ENCODE results near the gene PGP. TPM values are rescaled to one million over a fixed set of nuclear protein-coding genes. Genes with fewer than 3 reads are reported as not detected.

PGP gene
- total RNA-seq, 2 experiments from 2014 or later: 8.1 to 8.5 TPM

DNA sequence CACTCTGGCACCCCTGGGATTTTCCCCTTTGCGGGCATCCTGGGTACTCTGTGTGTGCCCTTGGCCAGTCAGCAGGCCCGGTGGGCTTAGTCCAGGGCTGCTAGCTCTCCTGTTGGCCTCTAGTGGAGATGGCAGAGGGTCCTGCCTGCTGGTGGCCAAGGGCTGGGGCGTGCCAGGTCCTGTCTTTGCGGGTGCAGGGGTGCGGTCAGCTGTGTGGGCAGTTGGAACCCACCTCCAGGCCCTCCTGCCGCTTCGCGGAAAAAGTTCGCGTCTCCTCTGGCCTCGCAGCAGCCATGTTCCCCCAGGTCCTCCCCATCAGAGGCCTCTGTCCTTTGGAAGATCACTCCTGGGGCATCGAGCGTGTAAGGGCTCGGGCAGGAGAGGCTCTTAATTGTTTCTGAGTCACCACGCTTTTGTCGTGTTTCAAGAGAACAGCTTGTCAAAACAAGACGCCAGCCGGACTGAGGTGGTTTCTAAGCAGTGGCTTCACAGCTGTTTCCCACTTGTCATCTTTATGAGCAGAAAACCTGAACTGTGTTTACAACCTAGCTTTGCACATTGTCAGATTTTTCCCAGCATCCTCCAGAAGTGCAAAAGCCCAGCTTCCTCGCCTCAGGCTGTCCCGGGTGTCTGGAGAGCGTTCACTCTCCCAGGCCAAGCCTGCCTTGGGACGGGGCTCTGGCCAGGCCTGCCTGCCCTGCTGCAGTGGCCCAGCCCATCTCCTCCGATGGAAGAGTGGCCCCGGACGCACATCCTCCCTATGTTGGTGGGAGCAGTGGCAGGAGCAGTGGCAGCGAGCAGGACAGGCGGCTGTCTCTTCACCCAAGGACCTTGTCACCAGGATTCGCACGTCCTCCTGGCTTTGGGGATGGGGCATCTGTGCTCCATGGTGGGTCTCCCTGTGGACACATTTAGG lies 16.6 kb upstream of the PGP start:
- TF ChIP-seq, protein P1, sequence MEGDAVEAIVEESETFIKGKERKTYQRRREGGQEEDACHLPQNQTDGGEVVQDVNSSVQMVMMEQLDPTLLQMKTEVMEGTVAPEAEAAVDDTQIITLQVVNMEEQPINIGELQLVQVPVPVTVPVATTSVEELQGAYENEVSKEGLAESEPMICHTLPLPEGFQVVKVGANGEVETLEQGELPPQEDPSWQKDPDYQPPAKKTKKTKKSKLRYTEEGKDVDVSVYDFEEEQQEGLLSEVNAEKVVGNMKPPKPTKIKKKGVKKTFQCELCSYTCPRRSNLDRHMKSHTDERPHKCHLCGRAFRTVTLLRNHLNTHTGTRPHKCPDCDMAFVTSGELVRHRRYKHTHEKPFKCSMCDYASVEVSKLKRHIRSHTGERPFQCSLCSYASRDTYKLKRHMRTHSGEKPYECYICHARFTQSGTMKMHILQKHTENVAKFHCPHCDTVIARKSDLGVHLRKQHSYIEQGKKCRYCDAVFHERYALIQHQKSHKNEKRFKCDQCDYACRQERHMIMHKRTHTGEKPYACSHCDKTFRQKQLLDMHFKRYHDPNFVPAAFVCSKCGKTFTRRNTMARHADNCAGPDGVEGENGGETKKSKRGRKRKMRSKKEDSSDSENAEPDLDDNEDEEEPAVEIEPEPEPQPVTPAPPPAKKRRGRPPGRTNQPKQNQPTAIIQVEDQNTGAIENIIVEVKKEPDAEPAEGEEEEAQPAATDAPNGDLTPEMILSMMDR (IDR thresholded peaks at IDR 0.05): no peak
- Mint-ChIP-seq H3K9me3 (no peaks in the 10 kb centered on the region), H3K4me3 (no peak overlapping the region), H3K4me1 (ENCODE audit: low read depth) (peaks cover under 1% of the 10 kb centered on the region), H3K36me3 (ENCODE audit: low read depth) (peaks cover 30% of the 10 kb centered on the region), H3K27me3 (peaks cover 4% of the 10 kb centered on the region), H3K27ac (no peak overlapping the region)
- Histone ChIP-seq H3K4me3 (ENCODE audit: low read length) (no peak overlapping the region), H3K27ac (ENCODE audit: low read depth in 1 of 2, low read length in 2 of 2) (no peak overlapping the region), H3K4me1 (ENCODE audit: insufficient read depth, low read length) (peaks cover 2% of the 10 kb centered on the region), H3K27me3 (ENCODE audit: control insufficient read depth in 1 of 2, insufficient read depth in 2 of 2, low read length in 2 of 2) (peaks cover 0 to 4% of the 10 kb centered on the region in 2 experiments), H3K9me3 (ENCODE audit: control insufficient read depth in 1 of 2, insufficient read depth in 1 of 2, low read length in 2 of 2) (no peaks in the 10 kb centered on the region), H3K36me3 (ENCODE audit: insufficient read depth, low read length) (peaks cover 70% of the 10 kb centered on the region)
- POLR2A ChIA-PET: no interaction called here
- ATAC-seq (ENCODE audit: poor library complexity) (no peak), DNase-seq (no peak)
- intact Hi-C loops (cut with DNase I, micrococcal nuclease): no loop called here
- CTCF ChIA-PET: no interaction called here

GRCh38 chr16:2230376-2230775 lies 15.7 kb upstream of the PGP start:
- Histone ChIP-seq H3K4me1 (ENCODE audit: insufficient read depth, low read length) (peaks cover 5% of the 10 kb centered on the region), H3K27ac (ENCODE audit: low read depth in 1 of 2, low read length in 2 of 2) (no peak overlapping the region), H3K36me3 (ENCODE audit: insufficient read depth, low read length) (peaks cover 70% of the 10 kb centered on the region), H3K27me3 (ENCODE audit: control insufficient read depth in 1 of 2, insufficient read depth in 2 of 2, low read length in 2 of 2) (no peaks in the 10 kb centered on the region), H3K9me3 (ENCODE audit: control insufficient read depth in 1 of 2, insufficient read depth in 1 of 2, low read length in 2 of 2) (no peaks in the 10 kb centered on the region), H3K4me3 (ENCODE audit: low read length) (no peak overlapping the region)
- no peak overlapping the region for H3K27ac Mint-ChIP-seq
- ChIA-PET CTCF (no interaction called here), POLR2A (interaction anchor here (1.5 kb wide), 1 partner anchor 16 kb away, joined by 4 read pairs; the partner anchor contains the start of gene PGP)
- intact Hi-C loops (cut with DNase I, micrococcal nuclease): no loop called here
- TF ChIP-seq, protein P1 (IDR thresholded peaks at IDR 0.05): no peak
- H3K36me3 Mint-ChIP-seq (ENCODE audit: low read depth): peaks cover 28% of the 10 kb centered on the region
- no peaks in the 10 kb centered on the region for H3K9me3 Mint-ChIP-seq
- DNase-seq (no peak), ATAC-seq (ENCODE audit: poor library complexity) (no peak)
- H3K27me3 Mint-ChIP-seq: peaks cover 2% of the 10 kb centered on the region
- H3K4me3 Mint-ChIP-seq: no peak overlapping the region
- peaks cover 4% of the 10 kb centered on the region for H3K4me1 Mint-ChIP-seq (ENCODE audit: low read depth)

GRCh38 chr16:2229632-2230250 lies 15.1 kb upstream of the PGP start:
- peaks cover 11% of the 10 kb centered on the region for H3K4me1 ChIP-seq (ENCODE audit: insufficient read depth, low read length)
- Mint-ChIP-seq H3K27ac (no peak overlapping the region), H3K36me3 (ENCODE audit: low read depth) (peaks cover 23% of the 10 kb centered on the region), H3K9me3 (no peaks in the 10 kb centered on the region), H3K4me1 (ENCODE audit: low read depth) (peaks cover 4% of the 10 kb centered on the region), H3K27me3 (no peaks in the 10 kb centered on the region), H3K4me3 (no peak overlapping the region)
- POLR2A ChIA-PET: interaction anchor here (1.5 kb wide), 1 partner anchor 15 kb away, joined by 4 read pairs; the partner anchor contains the start of gene PGP
- intact Hi-C loops (cut with DNase I, micrococcal nuclease): no loop called here
- no peaks in the 10 kb centered on the region for H3K27me3 ChIP-seq (ENCODE audit: control insufficient read depth in 1 of 2, insufficient read depth in 2 of 2, low read length in 2 of 2)
- ATAC-seq (ENCODE audit: poor library complexity): no peak
- CTCF ChIA-PET: no interaction called here
- DNase-seq: no peak
- H3K27ac ChIP-seq (ENCODE audit: low read depth in 1 of 2, low read length in 2 of 2): no peak overlapping the region
- H3K4me3 ChIP-seq (ENCODE audit: low read length): no peak overlapping the region
- H3K9me3 ChIP-seq (ENCODE audit: control insufficient read depth in 1 of 2, insufficient read depth in 1 of 2, low read length in 2 of 2): no peaks in the 10 kb centered on the region
- TF ChIP-seq, protein P1 (IDR thresholded peaks at IDR 0.05): no peak
- peaks cover 67% of the 10 kb centered on the region for H3K36me3 ChIP-seq (ENCODE audit: insufficient read depth, low read length)
